Testis (tissue), 3 donors: ENCODE measurements around the gene CAMTA1. TPM values are rescaled to one million over a fixed set of nuclear protein-coding genes. Genes with fewer than 3 reads are reported as not detected.
A peak's percentile ranks its signal among the peaks of the same experiment; 100 is the strongest.

ENCODE experiments used
- DNase-seq: peaks from one replicate; pipeline ENCODE4 v3.0.0-alpha.2; 2019
- H3K27ac ChIP-seq, 2 donors: fragments of 200-600 bp; sonication (generic); one replicate each; pipeline ENCODE4 v1.5.1; 2019
- H3K27me3 ChIP-seq: fragments of 200-600 bp; sonication (generic); one replicate; pipeline ENCODE4 v1.5.1; 2019
- H3K36me3 ChIP-seq: fragments of 200-600 bp; sonication (generic); one replicate; pipeline ENCODE4 v1.5.1; 2017; ENCODE audit warnings: low read depth; ENCODE audit errors: missing control alignments
- H3K4me1 ChIP-seq: fragments of 200-600 bp; sonication (generic); one replicate; pipeline ENCODE4 v1.5.1; 2019
- H3K4me3 ChIP-seq, 2 donors: fragments of 200-600 bp; sonication (generic); one replicate each; pipeline ENCODE4 v1.5.1; 2017 to 2019
- H3K9me3 ChIP-seq: fragments of 200-600 bp; sonication (generic); one replicate; pipeline ENCODE4 v1.5.1; 2017
- POLR2A ChIP-seq: fragments of 450-650 bp; IDR thresholded peaks from one replicate; pipeline ENCODE4 v1.6.1; 2017; ENCODE audit warnings: antibody characterized with exemption, mild to moderate bottlenecking, moderate library complexity
- WGBS, 2 donors: methylation state at CpG; one replicate each; pipeline ENCODE4 v1.1.5; 2018; 5-methylcytosine and 5-hydroxymethylcytosine counted together
- intact Hi-C: fragments of 100-400 bp; cut with DNase I; formaldehyde crosslinking; loops from one replicate; pipeline ENCODE4 v1.15.1; 2023; ENCODE audit warnings: low total_unique reads
- polyA plus RNA-seq: library from polyadenylated mRNA; stranded (reverse); fragments of 350-450 nt; fragmentation: Illumina TruSeq; extraction: RNeasy Lipid Tissue Mini Kit (QIAGEN cat#74804); gene quantifications from one replicate; pipeline ENCODE4 v1.2.3, GENCODE V29; 2014; ENCODE audit warnings: low read depth, low replicate concordance; ENCODE audit not compliant: insufficient read depth
- total RNA-seq, 2 donors: library from RNA; depleted of rRNA; stranded (reverse); fragments of >200 nt; gene quantifications; one replicate each; pipeline ENCODE4 v1.2.3, GENCODE V29; 2016
- TF ChIP-seq, protein P1 (sequence below), 3 experiments: fragments of 450-650 bp in 2 of 3; fragments of 200-600 bp in 1 of 3; sonication (generic) in 1 of 3; IDR thresholded peaks; one replicate each; pipeline ENCODE4 v1.5.1; 2016 to 2019; ENCODE audit warnings: antibody characterized with exemption in 3 of 3, mild to moderate bottlenecking in 2 of 3, moderate library complexity in 1 of 3

CAMTA1 gene
- total and polyA plus RNA-seq, 3 donors from 2014 or later, result 116 to 158 (median 119) TPM

- H3K9me3 ChIP-seq, result no peaks in the 10 kb centered on the region
- peak; percentile 32 for DNase-seq
- TF ChIP-seq, protein P1, sequence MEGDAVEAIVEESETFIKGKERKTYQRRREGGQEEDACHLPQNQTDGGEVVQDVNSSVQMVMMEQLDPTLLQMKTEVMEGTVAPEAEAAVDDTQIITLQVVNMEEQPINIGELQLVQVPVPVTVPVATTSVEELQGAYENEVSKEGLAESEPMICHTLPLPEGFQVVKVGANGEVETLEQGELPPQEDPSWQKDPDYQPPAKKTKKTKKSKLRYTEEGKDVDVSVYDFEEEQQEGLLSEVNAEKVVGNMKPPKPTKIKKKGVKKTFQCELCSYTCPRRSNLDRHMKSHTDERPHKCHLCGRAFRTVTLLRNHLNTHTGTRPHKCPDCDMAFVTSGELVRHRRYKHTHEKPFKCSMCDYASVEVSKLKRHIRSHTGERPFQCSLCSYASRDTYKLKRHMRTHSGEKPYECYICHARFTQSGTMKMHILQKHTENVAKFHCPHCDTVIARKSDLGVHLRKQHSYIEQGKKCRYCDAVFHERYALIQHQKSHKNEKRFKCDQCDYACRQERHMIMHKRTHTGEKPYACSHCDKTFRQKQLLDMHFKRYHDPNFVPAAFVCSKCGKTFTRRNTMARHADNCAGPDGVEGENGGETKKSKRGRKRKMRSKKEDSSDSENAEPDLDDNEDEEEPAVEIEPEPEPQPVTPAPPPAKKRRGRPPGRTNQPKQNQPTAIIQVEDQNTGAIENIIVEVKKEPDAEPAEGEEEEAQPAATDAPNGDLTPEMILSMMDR (IDR thresholded peaks at IDR 0.05), result no peak
- TF ChIP-seq POLR2A, result no peak
- intact Hi-C loops, result no loop called here
- H3K27me3 ChIP-seq, result no peaks in the 10 kb centered on the region
- H3K4me3 ChIP-seq, result no peak overlapping the region
- no peaks in the 10 kb centered on the region for H3K36me3 ChIP-seq
- H3K4me1 ChIP-seq, result peaks cover 9% of the 10 kb centered on the region
- 62 to 63% methylated on average over 20 to 30 of the region's 30 CpGs for WGBS, 2 donors
- H3K27ac ChIP-seq, result no peak overlapping the region
These were observed 669.9 kb downstream of the CAMTA1 start for GRCh38 chr1:7454895-7455784.

DNA sequence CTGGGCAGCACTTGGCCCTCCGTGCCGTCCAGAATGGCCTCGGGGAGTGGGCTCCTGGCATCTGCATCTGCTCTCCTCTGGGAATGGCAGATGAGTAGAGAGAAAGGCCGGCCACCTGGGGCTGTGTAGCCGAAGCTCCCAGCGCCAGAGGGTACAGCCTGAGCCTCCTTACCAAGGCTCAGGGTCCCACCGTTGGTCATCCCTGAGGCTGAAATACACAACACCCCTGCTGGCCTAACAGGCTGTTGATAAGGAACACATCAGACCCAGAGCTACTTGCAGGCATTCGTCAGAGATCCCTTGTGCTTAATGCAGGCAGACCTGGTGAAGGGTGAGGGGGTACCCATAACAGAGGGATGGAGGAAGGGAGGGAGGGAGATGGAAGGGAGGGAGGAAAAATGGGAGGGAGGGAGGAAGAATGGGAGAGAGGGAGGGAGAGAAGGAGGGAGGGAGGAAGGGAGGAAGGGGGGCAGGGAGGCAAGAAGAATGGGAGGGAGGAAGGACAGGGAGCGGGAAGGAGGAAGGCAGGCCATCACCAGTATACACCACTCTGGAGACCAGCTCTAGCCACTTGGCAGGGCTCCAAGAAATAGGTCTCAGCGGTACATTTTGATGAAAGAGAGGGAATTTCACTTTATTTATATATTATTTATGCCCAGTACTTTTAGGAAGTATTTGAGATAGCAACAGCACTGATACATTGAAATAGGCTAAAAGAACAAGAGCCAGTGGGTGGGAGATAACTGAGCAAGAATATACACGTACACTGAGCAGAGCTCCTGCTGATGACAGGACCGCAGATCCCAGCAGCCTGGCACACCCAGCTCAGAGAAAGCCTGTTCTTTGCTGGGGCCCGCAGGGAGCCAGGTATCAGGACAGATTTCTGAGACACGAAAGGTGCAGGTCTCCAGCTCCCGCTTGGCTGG lies 670.8 kb downstream of the CAMTA1 start:
- no peaks in the 10 kb centered on the region for H3K36me3 ChIP-seq
- no peak for DNase-seq
- TF ChIP-seq, protein P1 (IDR thresholded peaks at IDR 0.05), result no peak
- no peak for TF ChIP-seq POLR2A
- intact Hi-C loops, result no loop called here
- H3K27ac ChIP-seq, result no peak overlapping the region
- no peak overlapping the region for H3K4me3 ChIP-seq
- peaks cover 9% of the 10 kb centered on the region for H3K4me1 ChIP-seq
- no peaks in the 10 kb centered on the region for H3K9me3 ChIP-seq
- WGBS, 2 donors, result 79 to 85% methylated on average over 15 of the region's 15 CpGs
- H3K27me3 ChIP-seq, result no peaks in the 10 kb centered on the region

DNA sequence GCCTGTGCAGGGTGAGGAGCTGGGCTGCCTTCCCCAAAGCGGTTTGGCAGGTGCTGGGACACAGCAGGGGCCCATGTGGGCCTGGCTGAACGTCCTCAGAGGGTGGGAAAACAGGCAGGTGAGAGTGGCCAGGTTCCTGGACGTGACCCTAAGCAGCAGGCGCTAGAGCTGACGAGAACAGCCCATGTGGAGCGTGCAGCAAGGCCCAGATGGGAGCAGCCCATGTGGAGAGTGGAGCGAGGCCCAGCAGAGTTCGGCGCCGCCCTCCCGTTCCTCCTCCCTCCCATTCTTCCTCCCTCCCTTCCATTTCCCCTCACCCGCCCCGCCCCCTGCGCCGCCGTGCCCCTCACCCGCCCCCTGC lies 671.4 kb downstream of the CAMTA1 start:
- H3K4me1 ChIP-seq, result peaks cover 9% of the 10 kb centered on the region
- H3K27me3 ChIP-seq, result no peaks in the 10 kb centered on the region
- intact Hi-C loops, result no loop called here
- WGBS, 2 donors, result 74 to 80% methylated on average over 16 to 17 of the region's 17 CpGs
- H3K36me3 ChIP-seq, result no peaks in the 10 kb centered on the region
- TF ChIP-seq POLR2A, result no peak
- TF ChIP-seq, protein P1 (IDR thresholded peaks at IDR 0.05), result no peak
- no peak overlapping the region for H3K4me3 ChIP-seq
- no peak for DNase-seq
- H3K9me3 ChIP-seq, result no peaks in the 10 kb centered on the region
- no peak overlapping the region for H3K27ac ChIP-seq

DNA sequence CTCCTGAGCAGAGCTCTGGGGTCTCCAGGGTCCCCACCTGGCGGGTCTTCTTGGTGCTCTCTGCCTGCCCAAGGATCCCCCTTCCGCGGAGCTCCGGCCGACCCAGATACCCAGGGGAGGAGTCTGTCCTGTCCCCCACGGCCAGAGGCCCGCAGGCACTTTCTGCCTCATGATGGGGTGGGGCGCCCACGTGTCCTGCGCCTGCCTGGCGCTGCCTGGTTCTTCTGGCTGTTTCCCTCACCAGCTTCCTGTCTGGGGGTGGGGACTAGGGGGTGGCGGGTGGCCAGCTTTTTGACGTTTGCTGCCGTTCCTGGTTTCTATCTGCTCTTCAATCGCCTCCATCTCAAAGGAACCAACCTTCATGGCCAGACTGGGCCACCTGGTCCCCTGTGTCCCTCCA lies 672.6 kb downstream of the CAMTA1 start:
- Histone ChIP-seq H3K27me3 (no peaks in the 10 kb centered on the region), H3K36me3 (no peaks in the 10 kb centered on the region), H3K27ac (no peak overlapping the region), H3K4me1 (peaks cover 9% of the 10 kb centered on the region), H3K4me3 (no peak overlapping the region), H3K9me3 (no peaks in the 10 kb centered on the region)
- WGBS, 2 donors, result 84 to 89% methylated on average over 15 of the region's 15 CpGs
- TF ChIP-seq POLR2A, result no peak
- TF ChIP-seq, protein P1 (IDR thresholded peaks at IDR 0.05), result no peak
- no peak for DNase-seq
- intact Hi-C loops, result no loop called here
